Left ventricle myocardium inferior (tissue), 1 donor: ENCODE measurements around the gene ANTKMT. TPM values are rescaled to one million over a fixed set of nuclear protein-coding genes. Genes with fewer than 3 reads are reported as not detected.

Experiments used
- DNase-seq: peaks from one replicate; pipeline ENCODE4 v3.0.0-alpha.2; 2020
- H3K27ac ChIP-seq: fragments of 200-600 bp; replicated peaks from 2 replicates; pipeline ENCODE4 v1.8.0; 2021
- H3K27me3 ChIP-seq: fragments of 200-600 bp; 2 replicates; pipeline ENCODE4 v1.8.0; 2021; ENCODE audit warnings: low read depth
- H3K36me3 ChIP-seq: fragments of 200-600 bp; 2 replicates; pipeline ENCODE4 v1.8.0; 2021
- H3K4me1 ChIP-seq: fragments of 200-600 bp; 2 replicates; pipeline ENCODE4 v1.8.0; 2021
- H3K4me3 ChIP-seq: fragments of 200-600 bp; 2 replicates; pipeline ENCODE4 v1.8.0; 2021; ENCODE audit warnings: mild to moderate bottlenecking, moderate library complexity
- H3K9me3 ChIP-seq: fragments of 200-600 bp; replicated peaks from 2 replicates; pipeline ENCODE4 v1.8.0; 2021
- CTCF ChIP-seq: fragments of 200-600 bp; IDR thresholded peaks from 2 replicates; pipeline ENCODE4 v1.8.0; 2021; ENCODE audit warnings: antibody characterized with exemption, mild to moderate bottlenecking, borderline replicate concordance
- intact Hi-C: fragments of 100-400 bp; cut with micrococcal nuclease; formaldehyde crosslinking; loops from one replicate; pipeline ENCODE4 v1.11.0; 2022
- total RNA-seq: library from RNA; stranded (reverse); fragmentation: NEBNext Ultra II Directional; extraction: Animal tissue kit (Norgen Biotek cat#: 25700); gene quantifications from one replicate; pipeline ENCODE4 v1.2.1, GENCODE V29; 2021
- donor health status: DM: no; HTN: yes; CAD: no; lungs with severe emphysema.

Gene ANTKMT
- total RNA-seq, 1 donor from 2014 or later = 30.7 TPM

GRCh38 chr16:721765-722540 lies 1.0 kb downstream of the ANTKMT start:
- Histone ChIP-seq H3K9me3 (no peaks in the 10 kb centered on the region), H3K27ac (peak overlapping the region; percentile 97), H3K4me1 (peaks cover 47% of the 10 kb centered on the region), H3K27me3 (peaks cover 10% of the 10 kb centered on the region), H3K4me3 (peak overlapping the region; percentile 96), H3K36me3 (no peaks in the 10 kb centered on the region)
- TF ChIP-seq CTCF = no peak
- intact Hi-C loops = no loop called here
- no peak for DNase-seq

- no peaks in the 10 kb centered on the region for H3K9me3 ChIP-seq
- TF ChIP-seq CTCF = no peak
- H3K27me3 ChIP-seq = peaks cover 20% of the 10 kb centered on the region
- no peak overlapping the region for H3K4me3 ChIP-seq
- H3K27ac ChIP-seq = no peak overlapping the region
- DNase-seq = no peak
- peaks cover 54% of the 10 kb centered on the region for H3K4me1 ChIP-seq
- H3K36me3 ChIP-seq = no peaks in the 10 kb centered on the region
- intact Hi-C loops = no loop called here
Measured at GRCh38 chr16:722835-723633, 2.1 kb downstream of the ANTKMT start.

- Histone ChIP-seq H3K4me1 (peaks cover 59% of the 10 kb centered on the region), H3K36me3 (no peaks in the 10 kb centered on the region), H3K27me3 (peaks cover 26% of the 10 kb centered on the region), H3K9me3 (no peaks in the 10 kb centered on the region), H3K27ac (no peak overlapping the region), H3K4me3 (no peak overlapping the region)
- TF ChIP-seq CTCF = no peak
- no peak for DNase-seq
- intact Hi-C loops = no loop called here
Measured at GRCh38 chr16:723695-724094, 2.7 kb downstream of the ANTKMT start.

- intact Hi-C loops = no loop called here
- Histone ChIP-seq H3K4me3 (no peak overlapping the region), H3K36me3 (no peaks in the 10 kb centered on the region), H3K4me1 (peaks cover 54% of the 10 kb centered on the region), H3K27me3 (peaks cover 26% of the 10 kb centered on the region), H3K9me3 (no peaks in the 10 kb centered on the region), H3K27ac (no peak overlapping the region)
- no peak for TF ChIP-seq CTCF
- DNase-seq = no peak
Measured at GRCh38 chr16:724188-725040, 3.5 kb downstream of the ANTKMT start.

- Histone ChIP-seq H3K9me3 (no peaks in the 10 kb centered on the region), H3K4me3 (no peak overlapping the region), H3K27ac (no peak overlapping the region), H3K36me3 (no peaks in the 10 kb centered on the region), H3K27me3 (peaks cover 26% of the 10 kb centered on the region), H3K4me1 (peaks cover 48% of the 10 kb centered on the region)
- TF ChIP-seq CTCF = no peak
- intact Hi-C loops = no loop called here
- DNase-seq = no peak
Measured at GRCh38 chr16:725041-725376, 4.1 kb downstream of the ANTKMT start.
